GM18517 (cell line): ENCODE results near the gene PGK1.
"Not testable (repeated sequence)": the region's sequence is repeated elsewhere in the genome, so short reads cannot be mapped to it uniquely, and the experiment has no call there.

Experiments used
- ATAC-seq: cut with Tn5 transposase; IDR thresholded peaks from one replicate; pipeline ENCODE4 v1.9.1; 2021; ENCODE audit warnings: mild to moderate bottlenecking, moderate library complexity; ENCODE audit not compliant: unreplicated experiment

Gene PGK1

GRCh38 chrX:78111140-78111931, 7.3 kb downstream of the PGK1 start:
- ATAC-seq: no peak

GRCh38 chrX:78116365-78116764, 12.3 kb downstream of the PGK1 start:
- no peak for ATAC-seq

GRCh38 chrX:78116766-78117165, 12.7 kb downstream of the PGK1 start:
- ATAC-seq: no peak

GRCh38 chrX:78118628-78119027, 14.6 kb downstream of the PGK1 start:
- no peak for ATAC-seq

- ATAC-seq: no peak
These were observed 15.6 kb downstream of the PGK1 start for GRCh38 chrX:78119521-78120227.

GRCh38 chrX:78123190-78123589, 19.1 kb downstream of the PGK1 start:
- ATAC-seq: no peak

GRCh38 chrX:78124307-78124706, 20.3 kb downstream of the PGK1 start:
- no peak for ATAC-seq

GRCh38 chrX:78125148-78125547, 21.1 kb downstream of the PGK1 start:
- ATAC-seq: no peak

GRCh38 chrX:78125781-78126180, 21.7 kb downstream of the PGK1 start:
- not testable (repeated sequence) for ATAC-seq

- no peak for ATAC-seq
These were observed 25.7 kb downstream of the PGK1 start for GRCh38 chrX:78129714-78130113.

- ATAC-seq: no peak
These were observed 26.3 kb downstream of the PGK1 start for GRCh38 chrX:78130396-78130795.

- no peak for ATAC-seq
These were observed 27.1 kb downstream of the PGK1 start for GRCh38 chrX:78131117-78131516.

- ATAC-seq: no peak
These were observed 29.4 kb downstream of the PGK1 start for GRCh38 chrX:78133238-78133960.

- ATAC-seq: peak; percentile 86
These were observed 35.4 kb downstream of the PGK1 start, which contains the start of gene TAF9B for GRCh38 chrX:78139160-78140123. TSS of gene TAF9B (minus strand) at chrX:78139650. CDS start at chrX:78139611, 39 bp downstream.

- no peak for ATAC-seq
These were observed 36.2 kb downstream of the PGK1 start for GRCh38 chrX:78140206-78140605.

GRCh38 chrX:78147002-78147540, 43.0 kb downstream of the PGK1 start:
- ATAC-seq: not testable (repeated sequence)

- not testable (repeated sequence) for ATAC-seq
These were observed 53.3 kb downstream of the PGK1 start for GRCh38 chrX:78157373-78157772.

GRCh38 chrX:78157846-78158245, 53.8 kb downstream of the PGK1 start:
- not testable (repeated sequence) for ATAC-seq

- not testable (repeated sequence) for ATAC-seq
These were observed 56.7 kb downstream of the PGK1 start for GRCh38 chrX:78160711-78161110.

- not testable (repeated sequence) for ATAC-seq
These were observed 59.1 kb downstream of the PGK1 start for GRCh38 chrX:78163175-78163574.
